ENCODE measurements around the gene GJB6. TPM values are rescaled to one million over a fixed set of nuclear protein-coding genes. Genes with fewer than 3 reads are reported as not detected.

Gene GJB6
- total and polyA plus RNA-seq, 2 experiments from 2014 or later: not detected

GRCh38 chr13:20239748-20240147, 7.6 kb upstream of the GJB6 start:
- peaks cover 11% of the 10 kb centered on the region for H3K27me3 Mint-ChIP-seq (ENCODE audit: insufficient read depth, low read depth, poor library complexity)

More at GRCh38 chr13:20239748-20240147, 7.6 kb upstream of the GJB6 start:
- Histone ChIP-seq H3F3A (replicated peaks; ENCODE audit: low read depth) (no peaks in the 10 kb centered on the region), H3K36me3 (ENCODE audit: insufficient read depth) (no peaks in the 10 kb centered on the region), H3K4me3 (no peak overlapping the region), H3K4me1 (ENCODE audit: insufficient read depth) (no peaks in the 10 kb centered on the region), H3K79me2 (replicated peaks; ENCODE audit: insufficient read depth) (no peaks in the 10 kb centered on the region), H3K27ac (ENCODE audit: low read depth) (no peak overlapping the region), H3K4me2 (no peak overlapping the region), H4K20me1 (replicated peaks; ENCODE audit: insufficient read depth) (no peaks in the 10 kb centered on the region), H3K9me2 (ENCODE audit: insufficient read depth) (no peaks in the 10 kb centered on the region), H3K27me3 (ENCODE audit: insufficient read depth) (peaks cover 9% of the 10 kb centered on the region), H2AFZ (no peak overlapping the region)
- H3K9me3 Mint-ChIP-seq: peaks cover 26% of the 10 kb centered on the region
- ATAC-seq (no peak), DNase-seq (ENCODE audit: low spot score) (no peak)
- no peaks in the 10 kb centered on the region; the same call in 1 of the 3 replicates for H3K4me1 Mint-ChIP-seq
- peaks cover 13% of the 10 kb centered on the region for H3K36me3 Mint-ChIP-seq (ENCODE audit: low read depth)
- no peak for TF ChIP-seq EZH2phosphoT487 (IDR thresholded peaks at IDR 0.05; ENCODE audit: unreplicated experiment)
- no peak for TF ChIP-seq ZNF462 (CRISPR knock-in tag; IDR thresholded peaks at IDR 0.05)
- TF ChIP-seq ZNF114 (CRISPR knock-in tag; IDR thresholded peaks at IDR 0.05): no peak
- TF ChIP-seq ETS1 (IDR thresholded peaks at IDR 0.05): no peak
- TF ChIP-seq EZH2 (IDR thresholded peaks at IDR 0.05; ENCODE audit: low read depth, unreplicated experiment): no peak
- TF ChIP-seq NANOG (IDR thresholded peaks at IDR 0.05; ENCODE audit: borderline replicate concordance): no peak
- no peak for TF ChIP-seq CTCF (conservative IDR thresholded peaks at IDR 0.05; ENCODE audit: low read depth in 2 of 2)
- no peak for TF ChIP-seq POLR2AphosphoS5 (IDR thresholded peaks at IDR 0.05; ENCODE audit: low read depth)
- TF ChIP-seq CREB1 (CRISPR knock-in tag; IDR thresholded peaks at IDR 0.05; ENCODE audit: low read depth): no peak
- H3K4me3 Mint-ChIP-seq: no peak overlapping the region
- H3K27ac Mint-ChIP-seq: no peak overlapping the region
